Smooth muscle cell (in vitro differentiated cells): Measurements from ENCODE around the gene ABCB9. TPM values are rescaled to one million over a fixed set of nuclear protein-coding genes. Genes with fewer than 3 reads are reported as not detected.

Source experiments
- DNase-seq: peaks from one replicate; lab custom pipeline; 2025; ENCODE audit not compliant: unreplicated experiment; lab: John Stamatoyannopoulos, UW
- H2AFZ ChIP-seq: fragments of 200-600 bp; sonication (generic); 2 replicates; pipeline ENCODE4 v1.6.0; 2016; ENCODE audit warnings: antibody characterized with exemption, low read depth, mild to moderate bottlenecking
- H3F3A ChIP-seq: fragments of 200-600 bp; sonication (generic); 2 replicates; pipeline ENCODE4 v1.6.0; 2017; ENCODE audit warnings: antibody characterized with exemption, low read depth
- H3K27ac ChIP-seq: fragments of 200-600 bp; sonication (generic); 2 replicates; pipeline ENCODE4 v1.5.1; 2016; ENCODE audit warnings: low read depth, mild to moderate bottlenecking
- H3K27me3 ChIP-seq: fragments of 200-600 bp; sonication (generic); 2 replicates; pipeline ENCODE4 v1.6.1; 2016; ENCODE audit warnings: low read depth, mild to moderate bottlenecking
- H3K36me3 ChIP-seq: fragments of 200-600 bp; sonication (generic); 2 replicates; pipeline ENCODE4 v1.5.1; 2016; ENCODE audit warnings: low read depth
- H3K4me1 ChIP-seq: fragments of 200-600 bp; sonication (generic); 2 replicates; pipeline ENCODE4 v1.5.1; 2016; ENCODE audit warnings: low read depth
- H3K4me2 ChIP-seq: fragments of 200-600 bp; sonication (generic); 2 replicates; pipeline ENCODE4 v1.6.0; 2016; ENCODE audit warnings: mild to moderate bottlenecking
- H3K4me3 ChIP-seq: fragments of 200-600 bp; sonication (generic); 2 replicates; pipeline ENCODE4 v1.5.1; 2016; ENCODE audit warnings: mild to moderate bottlenecking
- H3K79me2 ChIP-seq: fragments of 200-600 bp; sonication (generic); 2 replicates; pipeline ENCODE4 v1.6.0; 2016; ENCODE audit warnings: low read depth, mild to moderate bottlenecking
- H3K9ac ChIP-seq: fragments of 200-600 bp; sonication (generic); 2 replicates; pipeline ENCODE4 v1.6.0; 2016; ENCODE audit warnings: low read depth
- H3K9me3 ChIP-seq: fragments of 200-600 bp; sonication (generic); replicated peaks from 2 replicates; pipeline ENCODE4 v1.5.1; 2016; ENCODE audit warnings: low read depth
- H4K20me1 ChIP-seq: fragments of 200-600 bp; sonication (generic); 2 replicates; pipeline ENCODE4 v1.6.0; 2016; ENCODE audit warnings: low read depth
- WGBS: methylation state at CpG from one replicate; pipeline ENCODE4 v1.1.7; 2016; ENCODE audit warnings: low lambda C conversion rate; 5-methylcytosine and 5-hydroxymethylcytosine counted together
- microRNA-seq: library from miRNA; unstranded; fragments of <30 nt; microRNA quantifications from one replicate; pipeline ENCODE4, GENCODE V29; 2016; ENCODE audit warnings: borderline number of aligned reads
- polyA plus RNA-seq: library from polyadenylated mRNA; unstranded; fragments of >200 nt; fragmentation: Nextera tagmentation; extraction: Ambion mirVana; gene quantifications from 2 replicates; pipeline ENCODE4 v1.2.1, GENCODE V29; 2016
- small RNA-seq: library from RNA; depleted of rRNA; stranded (forward); fragments of <200 nt; gene quantifications from one replicate; pipeline ENCODE3, GENCODE V24; 2014
- total RNA-seq: library from RNA; depleted of rRNA; stranded (reverse); fragments of >200 nt; gene quantifications from 2 replicates; pipeline ENCODE4 v1.2.3, GENCODE V29; 2014
- TF ChIP-seq, protein P1 (sequence below): fragments of 200-600 bp; sonication (generic); IDR thresholded peaks from 2 replicates; pipeline ENCODE4 v1.5.1; 2017; ENCODE audit warnings: borderline replicate concordance, mild to moderate bottlenecking, antibody characterized with exemption; ENCODE audit not compliant: insufficient read depth, poor library complexity, severe bottlenecking

The ABCB9 gene
- total and polyA plus RNA-seq, 2 experiments from 2014 or later, result 8.0 to 8.2 TPM

DNA sequence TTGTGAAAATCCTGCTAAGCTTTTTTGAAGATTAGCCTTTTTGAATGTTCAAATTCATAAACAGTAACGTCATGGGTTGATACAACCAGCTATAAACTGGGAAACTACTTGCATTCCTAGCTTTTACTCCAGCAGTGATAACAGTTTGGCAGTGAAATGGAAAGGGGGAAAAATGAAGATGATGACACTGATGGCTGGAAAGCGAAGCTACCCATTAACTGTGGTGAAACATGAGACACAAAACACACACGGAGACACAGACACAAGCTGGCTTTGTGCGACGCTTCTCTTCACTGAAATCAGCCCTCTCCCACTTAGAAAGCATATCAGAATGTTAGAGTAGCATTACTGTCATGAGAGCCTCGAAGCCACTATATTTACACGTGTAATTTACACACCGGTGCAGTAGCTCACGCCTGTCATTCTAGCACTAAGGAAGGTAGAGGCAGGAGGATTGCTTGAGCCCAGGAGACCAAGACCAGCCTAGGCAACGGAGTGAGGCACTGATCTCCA lies 86.1 kb downstream of the ABCB9 start:
- Histone ChIP-seq H3F3A (peaks cover 11% of the 10 kb centered on the region), H3K79me2 (peaks cover 93% of the 10 kb centered on the region), H3K27ac (peak overlapping the region; percentile 63), H4K20me1 (peaks cover 100% of the 10 kb centered on the region), H3K9ac (peak overlapping the region; percentile 31), H3K27me3 (no peaks in the 10 kb centered on the region), H3K4me3 (no peak overlapping the region), H3K36me3 (no peaks in the 10 kb centered on the region), H3K4me2 (peak overlapping the region; percentile 64), H2AFZ (no peak overlapping the region), H3K4me1 (peaks cover 20% of the 10 kb centered on the region), H3K9me3 (no peaks in the 10 kb centered on the region)
- TF ChIP-seq, protein P1, sequence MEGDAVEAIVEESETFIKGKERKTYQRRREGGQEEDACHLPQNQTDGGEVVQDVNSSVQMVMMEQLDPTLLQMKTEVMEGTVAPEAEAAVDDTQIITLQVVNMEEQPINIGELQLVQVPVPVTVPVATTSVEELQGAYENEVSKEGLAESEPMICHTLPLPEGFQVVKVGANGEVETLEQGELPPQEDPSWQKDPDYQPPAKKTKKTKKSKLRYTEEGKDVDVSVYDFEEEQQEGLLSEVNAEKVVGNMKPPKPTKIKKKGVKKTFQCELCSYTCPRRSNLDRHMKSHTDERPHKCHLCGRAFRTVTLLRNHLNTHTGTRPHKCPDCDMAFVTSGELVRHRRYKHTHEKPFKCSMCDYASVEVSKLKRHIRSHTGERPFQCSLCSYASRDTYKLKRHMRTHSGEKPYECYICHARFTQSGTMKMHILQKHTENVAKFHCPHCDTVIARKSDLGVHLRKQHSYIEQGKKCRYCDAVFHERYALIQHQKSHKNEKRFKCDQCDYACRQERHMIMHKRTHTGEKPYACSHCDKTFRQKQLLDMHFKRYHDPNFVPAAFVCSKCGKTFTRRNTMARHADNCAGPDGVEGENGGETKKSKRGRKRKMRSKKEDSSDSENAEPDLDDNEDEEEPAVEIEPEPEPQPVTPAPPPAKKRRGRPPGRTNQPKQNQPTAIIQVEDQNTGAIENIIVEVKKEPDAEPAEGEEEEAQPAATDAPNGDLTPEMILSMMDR, result no peak
- WGBS, result 27% methylated on average over 10 of the region's 10 CpGs
- no peak for DNase-seq

Small RNAs within 50 kb of the gene (microRNA-seq; reads per million reads assigned to microRNA genes)
- not detected for gene MIR4304

Small RNAs within 50 kb of the gene (small RNA-seq; reads per million reads assigned to genes)
- gene ARL6IP4 (not detected), gene MIR4304 (not detected)

Other genes with a start within 250 kb of the ABCB9 start
- gene HCAR3, start 249.7 kb downstream of the ABCB9 start, total RNA-seq, result not detected in 2 replicates
- gene HCAR3, start 249.7 kb downstream of the ABCB9 start, polyA plus RNA-seq, result 0.26 and 0.43 TPM in 2 replicates
- gene HCAR1, start 235.6 kb downstream of the ABCB9 start, total RNA-seq, result not detected in 2 replicates
- gene HCAR1, start 235.6 kb downstream of the ABCB9 start, polyA plus RNA-seq, result not detected in 2 replicates
- gene DENR, start 213.6 kb downstream of the ABCB9 start, total RNA-seq, result 32.5 and 36.3 TPM in 2 replicates
- gene DENR, start 213.6 kb downstream of the ABCB9 start, polyA plus RNA-seq, result 49.7 and 55.5 TPM in 2 replicates
- 0.94 and 2.5 TPM in 2 replicates for gene CCDC62, start 191.9 kb downstream of the ABCB9 start, total RNA-seq
- gene CCDC62, start 191.9 kb downstream of the ABCB9 start, polyA plus RNA-seq, result 0.17 and 0.34 TPM in 2 replicates
- 7.4 and 27.8 TPM in 2 replicates for gene HIP1R, start 131.0 kb downstream of the ABCB9 start, total RNA-seq
- 6.0 and 13.7 TPM in 2 replicates for gene HIP1R, start 131.0 kb downstream of the ABCB9 start, polyA plus RNA-seq
- gene VPS37B, start 70.3 kb downstream of the ABCB9 start, total RNA-seq, result 14.8 and 20.4 TPM in 2 replicates
- 25.3 and 37.9 TPM in 2 replicates for gene VPS37B, start 70.3 kb downstream of the ABCB9 start, polyA plus RNA-seq
- 9.7 and 14.2 TPM in 2 replicates for gene OGFOD2, start 8.8 kb upstream of the ABCB9 start, total RNA-seq
- gene OGFOD2, start 8.8 kb upstream of the ABCB9 start, polyA plus RNA-seq, result 15.8 and 22.3 TPM in 2 replicates
- gene ARL6IP4, start 14.2 kb upstream of the ABCB9 start, total RNA-seq, result 47.9 and 89.3 TPM in 2 replicates
- 275 and 290 TPM in 2 replicates for gene ARL6IP4, start 14.2 kb upstream of the ABCB9 start, polyA plus RNA-seq
- 1.3 TPM in 2 replicates for gene PITPNM2, start 184.6 kb upstream of the ABCB9 start, total RNA-seq
- gene PITPNM2, start 184.6 kb upstream of the ABCB9 start, polyA plus RNA-seq, result 1.7 and 2.0 TPM in 2 replicates